ENCODE measurements around the gene SORBS1. TPM values are rescaled to one million over a fixed set of nuclear protein-coding genes. Genes with fewer than 3 reads are reported as not detected.

SORBS1 gene
- polyA plus RNA-seq, 1 donor from 2014 or later: 39.5 TPM

- H3K4me3 ChIP-seq (ENCODE audit: low read length): no peak overlapping the region
- no peak overlapping the region for H3K9ac ChIP-seq (ENCODE audit: low read length)
Observed at GRCh38 chr10:95474228-95475002, 86.8 kb downstream of the SORBS1 start.

More at GRCh38 chr10:95474228-95475002, 86.8 kb downstream of the SORBS1 start:
- Histone ChIP-seq H3F3A (ENCODE audit: insufficient read depth, low read length, poor library complexity, severe bottlenecking) (no peaks in the 10 kb centered on the region), H3K79me2 (replicated peaks; ENCODE audit: insufficient read depth, low read length) (no peaks in the 10 kb centered on the region), H3K4me2 (ENCODE audit: low read length) (no peak overlapping the region), H3K27ac (ENCODE audit: low read length) (no peak overlapping the region), H4K20me1 (ENCODE audit: insufficient read depth) (no peaks in the 10 kb centered on the region), H2AFZ (ENCODE audit: low read depth, low read length) (no peak overlapping the region), H3K27me3 (ENCODE audit: insufficient read depth, low read depth, low read length) (no peaks in the 10 kb centered on the region), H3K36me3 (ENCODE audit: insufficient read depth, low read length) (no peaks in the 10 kb centered on the region), H3K9me3 (ENCODE audit: low read length) (no peaks in the 10 kb centered on the region), H3K9me2 (ENCODE audit: insufficient read depth, low read length) (no peaks in the 10 kb centered on the region)
- TF ChIP-seq SMC3 (conservative IDR thresholded peaks at IDR 0.05; ENCODE audit: poor library complexity): no peak
- no peak for TF ChIP-seq MXI1 (conservative IDR thresholded peaks at IDR 0.05; ENCODE audit: poor library complexity, severe bottlenecking)
- no peak for TF ChIP-seq EZH2 (IDR thresholded peaks at IDR 0.05; ENCODE audit: borderline replicate concordance, insufficient read depth, low read length, poor library complexity, severe bottlenecking)
- TF ChIP-seq POLR2AphosphoS5 (IDR thresholded peaks at IDR 0.05): no peak
- no peak for TF ChIP-seq REST (IDR thresholded peaks at IDR 0.05; ENCODE audit: borderline replicate concordance)
- no peak for TF ChIP-seq CTCF (IDR thresholded peaks at IDR 0.05; ENCODE audit: poor library complexity, severe bottlenecking)
- TF ChIP-seq RAD21 (conservative IDR thresholded peaks at IDR 0.05): no peak
- no peak for TF ChIP-seq EP300 (conservative IDR thresholded peaks at IDR 0.05; ENCODE audit: poor library complexity, severe bottlenecking)
- TF ChIP-seq TAF1 (IDR thresholded peaks at IDR 0.05; ENCODE audit: low read depth): no peak

Measured in neural cell (in vitro differentiated cells).